Occipital lobe (tissue), 2 donors: Measurements from ENCODE around the gene SSTR3. TPM values are rescaled to one million over a fixed set of nuclear protein-coding genes. Genes with fewer than 3 reads are reported as not detected.
A peak's percentile ranks its signal among the peaks of the same experiment; 100 is the strongest.
"Not testable (repeated sequence)": the region's sequence is repeated elsewhere in the genome, so short reads cannot be mapped to it uniquely, and the experiment has no call there.

Experiments used
- DNase-seq: peaks from one replicate; lab custom pipeline; 2025; lab: John Stamatoyannopoulos, UW
- total RNA-seq: library from RNA; depleted of rRNA; stranded (reverse); fragments of >200 nt; gene quantifications from one replicate; pipeline ENCODE4 v1.2.3, GENCODE V29; 2014

The SSTR3 gene
- total RNA-seq, 1 donor from 2014 or later = not detected

DNA sequence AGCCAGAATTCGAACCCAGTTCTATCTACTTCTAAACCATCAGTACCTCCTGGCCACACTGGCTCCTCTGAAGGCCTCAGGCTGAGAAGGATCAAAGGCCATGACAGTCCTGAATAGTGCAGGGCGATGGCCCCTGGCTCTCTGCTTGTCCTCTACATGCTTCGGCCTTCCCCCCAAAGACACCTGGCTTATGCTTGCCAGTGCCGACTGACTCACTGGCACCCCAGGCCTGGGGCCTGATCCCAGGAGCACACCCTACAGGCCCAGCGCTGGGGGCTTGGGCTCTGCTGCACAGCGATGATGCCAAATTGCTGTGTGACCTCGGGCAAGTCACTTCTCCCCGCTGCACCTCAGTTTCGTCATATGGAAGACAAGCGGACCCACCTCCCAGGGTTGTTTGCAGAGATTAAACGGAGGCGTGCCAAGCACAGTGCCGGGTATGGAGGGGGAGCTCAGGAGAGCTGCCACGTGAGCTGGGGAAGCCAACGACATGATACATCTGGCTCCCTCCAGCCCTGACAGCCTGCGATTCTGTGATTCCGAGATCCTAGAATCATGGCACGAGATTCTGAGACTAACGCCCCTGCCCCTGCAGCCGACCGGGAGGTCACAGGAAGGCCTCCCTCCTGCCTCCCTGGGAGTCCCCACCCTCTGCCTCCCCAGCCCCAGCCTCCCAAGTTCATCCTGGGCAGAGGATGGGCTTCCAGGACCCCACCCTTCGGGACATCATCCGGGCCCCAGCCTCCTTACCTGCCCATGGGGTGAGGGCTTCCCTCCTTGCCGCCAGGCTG, 1.0 kb downstream of the SSTR3 start:
- no peak for DNase-seq

DNA sequence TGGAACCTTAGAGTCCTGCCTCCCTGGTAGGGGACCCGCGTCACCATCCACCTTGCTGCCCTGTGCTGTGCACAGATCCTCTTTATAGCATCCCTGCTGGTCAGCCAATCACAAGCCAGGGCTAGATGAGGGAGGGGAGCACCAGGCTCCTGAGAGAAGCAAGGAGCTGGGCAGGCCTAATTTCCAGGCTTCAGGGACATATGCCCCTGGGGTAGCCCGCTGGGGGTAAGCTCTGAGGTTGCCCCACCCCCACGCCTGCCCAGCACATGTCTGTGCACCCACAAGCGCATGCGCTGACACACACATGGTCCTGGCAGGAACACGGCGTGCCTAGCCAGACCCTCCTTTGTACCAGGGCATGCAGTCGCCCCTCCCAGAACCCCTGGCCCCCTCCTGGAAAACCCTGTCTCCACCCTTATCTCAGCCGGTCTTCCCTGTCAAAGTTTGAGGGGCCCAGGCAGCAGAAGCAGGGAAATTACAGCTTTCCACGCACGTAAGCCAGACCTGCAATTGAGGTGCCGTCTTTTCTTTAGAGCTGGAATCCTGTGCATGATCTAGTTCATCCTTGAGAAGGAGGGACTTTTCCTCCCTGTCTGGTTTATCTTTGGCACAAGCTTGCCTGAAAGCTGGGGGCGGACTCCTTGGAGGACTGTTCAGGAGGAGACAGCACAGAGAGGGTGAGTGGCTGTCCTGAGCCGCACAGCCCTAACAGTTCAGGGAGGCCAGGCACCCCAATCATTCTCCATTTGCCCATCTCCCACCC, 2.1 kb downstream of the SSTR3 start:
- DNase-seq = peak; percentile 47

- DNase-seq = no peak
Observed at GRCh38 chr22:37209140-37209845, 3.0 kb downstream of the SSTR3 start.

DNA sequence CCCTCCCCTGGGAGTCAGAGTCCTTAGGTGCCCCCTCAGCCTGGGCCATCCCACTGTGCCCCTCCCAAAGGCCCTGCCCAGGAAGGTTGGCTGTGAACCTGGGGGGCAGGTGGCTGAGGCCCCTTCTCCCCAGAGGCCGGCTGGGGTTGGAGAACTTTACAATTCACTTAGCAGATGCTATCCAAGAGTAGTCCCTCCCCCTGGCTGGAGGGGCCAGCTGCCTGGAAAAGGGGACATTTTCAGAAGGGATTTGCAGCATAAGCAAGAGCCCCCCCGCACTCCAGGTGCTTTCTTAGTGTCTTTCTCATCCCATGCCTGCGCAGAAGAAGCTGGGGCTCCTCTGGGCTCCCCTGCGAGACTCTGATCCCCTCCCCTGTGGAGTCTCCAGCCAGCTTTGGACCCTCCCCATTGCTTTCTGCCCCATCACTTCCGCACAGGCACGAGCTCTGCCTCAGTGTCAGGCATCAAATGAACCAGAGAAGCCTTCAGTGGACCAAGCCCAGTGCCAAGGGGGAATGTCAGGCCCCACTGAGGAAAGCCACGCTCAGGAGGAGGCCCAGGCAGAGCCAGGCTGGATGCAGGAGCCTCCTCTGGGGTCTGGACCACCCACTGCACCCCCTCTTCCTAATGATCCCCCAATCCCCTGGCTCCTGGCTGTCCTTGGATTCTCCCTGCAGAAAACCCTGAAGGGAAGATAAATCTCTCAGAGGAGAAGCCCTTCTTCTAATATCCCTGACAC, 3.7 kb downstream of the SSTR3 start:
- DNase-seq = no peak

GRCh38 chr22:37207981-37208380, 4.3 kb downstream of the SSTR3 start:
- no peak for DNase-seq

GRCh38 chr22:37206841-37207821, 5.1 kb downstream of the SSTR3 start:
- DNase-seq = no peak

GRCh38 chr22:37206118-37206840, 6.0 kb downstream of the SSTR3 start:
- DNase-seq = no peak

GRCh38 chr22:37205046-37205445, 7.2 kb downstream of the SSTR3 start:
- no peak for DNase-seq

- DNase-seq = no peak
Observed at GRCh38 chr22:37204045-37204655, 8.1 kb downstream of the SSTR3 start.

- DNase-seq = no peak
Observed at GRCh38 chr22:37203354-37204044, 8.8 kb downstream of the SSTR3 start.

DNA sequence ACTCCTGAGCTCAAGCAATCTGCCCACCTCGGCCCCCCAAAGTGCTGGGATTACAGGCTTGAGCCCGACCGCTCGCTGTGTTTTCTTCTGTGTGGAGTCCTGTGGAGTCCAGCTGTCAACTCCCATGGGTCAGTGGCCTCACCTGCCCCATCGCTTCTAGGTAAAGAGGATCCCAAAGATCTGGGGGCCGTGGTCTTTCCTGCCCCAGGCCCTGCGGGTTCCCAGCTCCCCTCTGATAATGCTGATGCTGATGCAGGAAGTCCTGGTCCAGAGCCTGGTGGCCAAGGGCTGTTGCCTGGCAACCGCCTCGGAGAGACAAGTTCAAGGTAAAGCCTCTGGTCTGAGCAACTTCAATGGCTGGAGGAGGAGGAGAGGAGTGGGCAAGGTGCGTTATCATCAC, 9.6 kb downstream of the SSTR3 start:
- DNase-seq = no peak

DNA sequence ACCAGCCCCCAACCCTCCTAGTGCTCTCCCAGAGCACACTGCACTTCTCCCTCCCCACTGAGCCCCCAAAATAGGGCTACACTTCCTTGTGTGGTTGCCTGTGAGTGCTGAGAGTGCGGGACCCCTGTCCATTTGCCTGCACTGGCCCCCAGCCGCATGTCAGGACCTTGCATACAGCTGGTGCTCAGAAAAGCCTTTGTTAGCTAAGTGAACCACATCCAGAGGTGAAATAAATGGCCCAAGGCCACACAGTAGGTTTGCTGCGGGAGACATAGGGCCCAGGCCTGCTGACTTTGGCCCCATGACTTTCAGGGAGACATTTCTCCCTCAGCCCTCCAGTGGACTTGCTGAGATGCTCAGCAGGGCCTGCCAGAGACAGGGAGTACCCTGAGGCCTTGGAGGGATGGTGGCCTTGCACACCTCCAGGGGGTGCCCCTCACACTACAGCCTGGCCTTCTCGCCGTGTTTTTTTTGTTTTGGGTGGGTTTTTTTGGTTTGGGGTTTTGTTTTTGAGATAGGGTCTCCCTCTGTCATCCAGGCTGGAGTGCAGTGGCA, 10.2 kb downstream of the SSTR3 start:
- DNase-seq = no peak

DNA sequence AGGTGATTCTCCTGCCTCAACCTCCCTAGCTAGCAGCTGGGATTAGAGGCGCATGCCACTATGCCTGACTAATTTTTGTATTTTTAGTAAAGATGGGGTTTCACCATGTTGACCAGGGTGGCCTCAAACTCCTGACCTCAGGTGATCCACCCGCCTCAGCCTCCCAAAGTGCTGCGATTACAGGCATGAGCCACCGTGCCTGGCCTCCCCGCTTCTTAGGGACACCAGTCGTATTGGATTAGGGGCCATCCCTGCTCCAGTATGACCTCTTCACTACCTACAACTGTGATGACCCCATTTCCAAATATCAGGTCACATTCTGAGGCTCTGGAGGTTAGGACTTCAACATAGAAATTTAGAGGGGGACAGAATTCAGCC, 10.8 kb downstream of the SSTR3 start:
- DNase-seq = not testable (repeated sequence)

DNA sequence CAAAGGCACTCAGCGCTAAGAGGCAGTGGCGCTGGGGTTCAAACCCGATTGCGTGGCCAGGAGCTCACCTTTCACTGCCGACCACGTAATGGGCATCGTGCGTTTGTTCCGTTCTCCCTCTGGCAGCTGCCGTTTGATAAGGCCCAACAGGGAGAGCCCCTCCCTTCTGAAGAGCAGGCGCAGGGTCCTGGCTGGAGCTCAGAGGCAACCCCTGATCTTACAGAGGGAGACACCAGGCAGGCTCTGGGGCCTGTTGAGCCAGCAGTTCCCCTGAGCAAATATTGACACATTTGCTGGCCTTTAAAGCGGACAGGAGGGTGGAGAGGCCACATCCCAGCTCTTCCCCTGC, 12.5 kb downstream of the SSTR3 start:
- no peak for DNase-seq

DNA sequence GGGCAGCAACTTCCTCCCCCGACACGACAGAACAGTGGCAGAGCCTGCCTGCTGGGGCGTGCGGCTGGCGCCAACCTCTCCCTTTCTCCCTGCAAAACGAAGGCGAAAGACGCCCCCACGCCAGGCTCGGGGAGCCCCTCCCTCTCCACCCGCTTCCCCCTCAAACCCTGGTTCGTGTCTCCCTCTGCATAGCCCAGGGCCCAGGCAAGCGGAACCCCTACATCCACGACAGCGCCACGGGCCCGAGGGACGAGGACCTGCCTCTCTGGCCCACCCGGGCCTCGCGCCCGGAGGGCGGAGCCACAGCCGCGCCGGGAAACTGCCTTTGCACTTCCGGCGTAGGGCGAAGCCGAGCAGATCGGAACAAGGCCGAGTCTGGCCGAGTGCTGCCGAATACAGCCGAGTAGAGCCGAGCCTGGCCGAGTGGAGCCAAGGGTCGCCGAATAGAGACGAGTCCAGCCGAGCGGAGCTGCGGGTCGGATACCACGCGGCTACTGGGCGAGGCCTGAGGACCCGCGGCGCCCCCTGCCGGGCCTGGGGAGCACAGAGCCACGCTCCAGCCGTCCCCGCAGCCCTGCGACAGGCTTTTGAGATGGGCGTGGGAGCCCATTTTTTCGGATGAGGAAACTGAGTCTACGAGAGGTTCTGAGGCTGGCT, 13.0 kb downstream of the SSTR3 start:
- peak; percentile 95 for DNase-seq

GRCh38 chr22:37198258-37199102, 13.8 kb downstream of the SSTR3 start:
- DNase-seq = peak; percentile 75
